Measurements from ENCODE around the gene FHIP1A.

- TF ChIP-seq POLR2AphosphoS5 (IDR thresholded peaks at IDR 0.05) (no peak), CTCF (IDR thresholded peaks at IDR 0.05) (no peak)
These were observed 29.2 kb downstream of the FHIP1A start for GRCh38 chr4:151438154-151438553.

Measured in prostate gland (tissue), 2 donors.